K562 (cell line): ENCODE measurements around the gene TMEM120B. TPM values are rescaled to one million over a fixed set of nuclear protein-coding genes. Genes with fewer than 3 reads are reported as not detected.

Experiments used
- ATF7 ChIP-seq: fragments of 450-650 bp; IDR thresholded peaks from 2 replicates; pipeline ENCODE4 v1.7.1; 2014; ENCODE audit warnings: mild to moderate bottlenecking, moderate library complexity
- BACH1 ChIP-seq: fragments of 200-800 bp; sonication (Bioruptor generic); IDR thresholded peaks from 2 replicates; pipeline ENCODE4 v1.6.1; 2016; ENCODE audit warnings: missing genetic modification characterization, missing compliant biosample characterization
- CEBPB ChIP-seq: fragments of 450-650 bp; IDR thresholded peaks from 2 replicates; pipeline ENCODE4 v1.6.1; 2016; ENCODE audit warnings: missing genetic modification characterization, missing compliant biosample characterization
- CSDE1 ChIP-seq, 2 experiments: fragments of 450-650 bp; IDR thresholded peaks; 2 replicates each; pipeline ENCODE4 v1.6.1; 2016; ENCODE audit warnings: mild to moderate bottlenecking in 1 of 2
- ETV1 ChIP-seq: fragments of 450-650 bp; conservative IDR thresholded peaks from 2 replicates; pipeline ENCODE4 v1.6.1; 2016; ENCODE audit warnings: missing genetic modification characterization, control low read depth, low read depth, missing compliant biosample characterization
- KLF10 ChIP-seq: fragments of 250-450 bp; sonication (Bioruptor Pico); IDR thresholded peaks from 2 replicates; pipeline ENCODE4 v1.6.1; 2021; ENCODE audit warnings: matching md5 sums
- NFIX ChIP-seq: fragments of 250-450 bp; sonication (Bioruptor Pico); IDR thresholded peaks from 2 replicates; pipeline ENCODE4 v1.4.0; 2020; ENCODE audit warnings: low read depth, mild to moderate bottlenecking, moderate library complexity
- PHTF2 ChIP-seq: fragments of 250-450 bp; sonication (Bioruptor Pico); IDR thresholded peaks from 2 replicates; pipeline ENCODE4 v1.5.0; 2021; ENCODE audit warnings: mild to moderate bottlenecking
- TBP ChIP-seq: optimal IDR thresholded peaks from 2 replicates; pipeline ENCODE3; 2011; ENCODE audit warnings: low read depth, low read length, improper control_type of control experiment
- TFAP4 ChIP-seq: sonication (generic); formaldehyde crosslinking; IDR thresholded peaks from 2 replicates; pipeline ENCODE4 v1.8.0; 2022; ENCODE audit warnings: missing genetic modification reagents, mild to moderate bottlenecking, moderate library complexity, borderline replicate concordance
- ZNF146 ChIP-seq: IDR thresholded peaks from one replicate; pipeline ENCODE4 v1.6.1; 2018; ENCODE audit warnings: missing compliant biosample characterization; ENCODE audit not compliant: unreplicated experiment
- polyA plus RNA-seq, 8 experiments: library from polyadenylated mRNA; depleted of rRNA in 4 of 8; stranded (reverse) in 5 of 8; unstranded in 3 of 8; fragments of >200 nt; fragmentation: Nextera tagmentation in 2 of 8; fragmentation: Illumina TruSeq in 1 of 8; extraction: Ambion mirVana in 2 of 8; extraction: Trizol in 1 of 8; gene quantifications; 2 replicates each; pipeline versions ENCODE4 v1.2.1 to v1.2.3, GENCODE V29; 2011 to 2014; ENCODE audit warnings: inconsistent platforms in 1 of 8, missing spikeins in 1 of 8
- total RNA-seq, 7 experiments: library from RNA; depleted of rRNA in 6 of 7; stranded (reverse); fragments of >200 nt in 6 of 7; fragmentation: Illumina TruSeq in 2 of 7; extraction: Trizol in 2 of 7; gene quantifications; 2 replicates each; pipeline versions ENCODE4 v1.2.1 to v1.2.3, GENCODE V29; 2011 to 2021; ENCODE audit warnings: low replicate concordance in 1 of 7
- TF ChIP-seq, protein P1 (sequence below): fragments of 200-800 bp; sonication (Bioruptor generic); IDR thresholded peaks from 2 replicates; pipeline ENCODE4 v1.6.1; 2017; ENCODE audit warnings: missing genetic modification characterization, missing compliant biosample characterization
- TF ChIP-seq, protein P2 (sequence below), 2 experiments: IDR thresholded peaks in 1 of 2; conservative IDR thresholded peaks in 1 of 2; 2 replicates each; pipeline ENCODE4 v1.6.1; 2016; ENCODE audit warnings: low read depth in 2 of 2, mild to moderate bottlenecking in 1 of 2, missing compliant biosample characterization in 1 of 2, missing genetic modification characterization in 1 of 2, moderate library complexity in 1 of 2
- TF ChIP-seq, protein P3 (sequence below), 2 experiments: fragments of 450-650 bp in 1 of 2; IDR thresholded peaks; 2 replicates each; pipeline ENCODE4 v1.6.1; 2011 to 2017; ENCODE audit warnings: low read depth in 2 of 2, antibody characterized with exemption in 1 of 2, borderline replicate concordance in 1 of 2, low read length in 1 of 2, mild to moderate bottlenecking in 1 of 2, mixed read lengths in 1 of 2; ENCODE audit not compliant: control insufficient read depth in 1 of 2
- TF ChIP-seq, protein P4 (sequence below): fragments of 450-650 bp; IDR thresholded peaks from 2 replicates; pipeline ENCODE4 v1.6.1; 2018; ENCODE audit not compliant: partially characterized antibody

TMEM120B gene
- total and polyA plus RNA-seq, 9 of the 15 experiments (the other 6 are each of a cell fraction or from before 2014, with no cell fraction given): 1.7 to 18.6 (median 7.4) TPM

DNA sequence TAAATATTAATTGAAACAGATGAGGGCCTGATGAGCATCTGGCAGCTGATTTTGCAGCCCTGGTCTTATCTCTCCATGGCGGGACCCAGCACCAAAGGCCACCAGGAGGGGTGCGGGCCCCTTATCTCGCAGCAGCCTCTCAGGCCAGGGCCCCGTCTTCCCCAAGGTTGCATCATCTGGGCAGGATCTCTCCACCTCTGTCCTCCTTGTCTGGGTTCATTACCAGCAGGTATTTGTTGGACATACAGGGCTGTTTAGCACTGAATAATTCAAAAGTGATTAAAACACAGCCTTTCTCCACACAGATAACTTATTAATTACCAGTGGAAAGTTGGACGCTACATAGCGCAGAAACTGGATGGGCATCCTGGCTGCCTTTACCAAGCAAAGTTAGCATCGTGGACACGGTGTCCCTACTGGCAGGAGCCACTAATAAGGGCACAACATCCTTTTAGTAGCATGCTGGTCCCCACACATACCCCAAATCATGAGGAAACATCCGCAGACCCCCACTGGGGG is 25.8 kb downstream of the TMEM120B start (continued):
- no peak for TF ChIP-seq TBP
- no peak for TF ChIP-seq NFIX (CRISPR knock-in tag)
- TF ChIP-seq, protein P1, sequence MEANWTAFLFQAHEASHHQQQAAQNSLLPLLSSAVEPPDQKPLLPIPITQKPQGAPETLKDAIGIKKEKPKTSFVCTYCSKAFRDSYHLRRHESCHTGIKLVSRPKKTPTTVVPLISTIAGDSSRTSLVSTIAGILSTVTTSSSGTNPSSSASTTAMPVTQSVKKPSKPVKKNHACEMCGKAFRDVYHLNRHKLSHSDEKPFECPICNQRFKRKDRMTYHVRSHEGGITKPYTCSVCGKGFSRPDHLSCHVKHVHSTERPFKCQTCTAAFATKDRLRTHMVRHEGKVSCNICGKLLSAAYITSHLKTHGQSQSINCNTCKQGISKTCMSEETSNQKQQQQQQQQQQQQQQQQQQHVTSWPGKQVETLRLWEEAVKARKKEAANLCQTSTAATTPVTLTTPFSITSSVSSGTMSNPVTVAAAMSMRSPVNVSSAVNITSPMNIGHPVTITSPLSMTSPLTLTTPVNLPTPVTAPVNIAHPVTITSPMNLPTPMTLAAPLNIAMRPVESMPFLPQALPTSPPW (CRISPR knock-in tag): peak; percentile 89
- TF ChIP-seq CEBPB: peak; percentile 98
- TF ChIP-seq PHTF2 (CRISPR knock-in tag): no peak
- TF ChIP-seq TFAP4 (CRISPR knock-in tag): peak; percentile 93
- TF ChIP-seq KLF10 (CRISPR knock-in tag): no peak
- no peak for TF ChIP-seq CSDE1 (IDR thresholded peaks at IDR 0.05)
- TF ChIP-seq BACH1: no peak
- TF ChIP-seq ATF7: peak; percentile 94
- no peak for TF ChIP-seq ZNF146 (CRISPR knock-in tag)
- TF ChIP-seq, protein P2, sequence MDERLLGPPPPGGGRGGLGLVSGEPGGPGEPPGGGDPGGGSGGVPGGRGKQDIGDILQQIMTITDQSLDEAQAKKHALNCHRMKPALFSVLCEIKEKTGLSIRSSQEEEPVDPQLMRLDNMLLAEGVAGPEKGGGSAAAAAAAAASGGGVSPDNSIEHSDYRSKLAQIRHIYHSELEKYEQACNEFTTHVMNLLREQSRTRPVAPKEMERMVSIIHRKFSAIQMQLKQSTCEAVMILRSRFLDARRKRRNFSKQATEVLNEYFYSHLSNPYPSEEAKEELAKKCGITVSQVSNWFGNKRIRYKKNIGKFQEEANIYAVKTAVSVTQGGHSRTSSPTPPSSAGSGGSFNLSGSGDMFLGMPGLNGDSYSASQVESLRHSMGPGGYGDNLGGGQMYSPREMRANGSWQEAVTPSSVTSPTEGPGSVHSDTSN (CRISPR knock-in tag; IDR thresholded peaks at IDR 0.05; ENCODE audit: low read depth): no peak
- TF ChIP-seq, protein P2 (tag; conservative IDR thresholded peaks at IDR 0.05; ENCODE audit: low read depth): peak; percentile 33; the same call in 1 of the 2 replicates
- TF ChIP-seq, protein P3, sequence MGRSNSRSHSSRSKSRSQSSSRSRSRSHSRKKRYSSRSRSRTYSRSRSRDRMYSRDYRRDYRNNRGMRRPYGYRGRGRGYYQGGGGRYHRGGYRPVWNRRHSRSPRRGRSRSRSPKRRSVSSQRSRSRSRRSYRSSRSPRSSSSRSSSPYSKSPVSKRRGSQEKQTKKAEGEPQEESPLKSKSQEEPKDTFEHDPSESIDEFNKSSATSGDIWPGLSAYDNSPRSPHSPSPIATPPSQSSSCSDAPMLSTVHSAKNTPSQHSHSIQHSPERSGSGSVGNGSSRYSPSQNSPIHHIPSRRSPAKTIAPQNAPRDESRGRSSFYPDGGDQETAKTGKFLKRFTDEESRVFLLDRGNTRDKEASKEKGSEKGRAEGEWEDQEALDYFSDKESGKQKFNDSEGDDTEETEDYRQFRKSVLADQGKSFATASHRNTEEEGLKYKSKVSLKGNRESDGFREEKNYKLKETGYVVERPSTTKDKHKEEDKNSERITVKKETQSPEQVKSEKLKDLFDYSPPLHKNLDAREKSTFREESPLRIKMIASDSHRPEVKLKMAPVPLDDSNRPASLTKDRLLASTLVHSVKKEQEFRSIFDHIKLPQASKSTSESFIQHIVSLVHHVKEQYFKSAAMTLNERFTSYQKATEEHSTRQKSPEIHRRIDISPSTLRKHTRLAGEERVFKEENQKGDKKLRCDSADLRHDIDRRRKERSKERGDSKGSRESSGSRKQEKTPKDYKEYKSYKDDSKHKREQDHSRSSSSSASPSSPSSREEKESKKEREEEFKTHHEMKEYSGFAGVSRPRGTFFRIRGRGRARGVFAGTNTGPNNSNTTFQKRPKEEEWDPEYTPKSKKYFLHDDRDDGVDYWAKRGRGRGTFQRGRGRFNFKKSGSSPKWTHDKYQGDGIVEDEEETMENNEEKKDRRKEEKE (IDR thresholded peaks at IDR 0.05; ENCODE audit: borderline replicate concordance in 1 of 2, control insufficient read depth in 1 of 2, low read depth in 2 of 2, low read length in 1 of 2): no peak
- TF ChIP-seq, protein P4, sequence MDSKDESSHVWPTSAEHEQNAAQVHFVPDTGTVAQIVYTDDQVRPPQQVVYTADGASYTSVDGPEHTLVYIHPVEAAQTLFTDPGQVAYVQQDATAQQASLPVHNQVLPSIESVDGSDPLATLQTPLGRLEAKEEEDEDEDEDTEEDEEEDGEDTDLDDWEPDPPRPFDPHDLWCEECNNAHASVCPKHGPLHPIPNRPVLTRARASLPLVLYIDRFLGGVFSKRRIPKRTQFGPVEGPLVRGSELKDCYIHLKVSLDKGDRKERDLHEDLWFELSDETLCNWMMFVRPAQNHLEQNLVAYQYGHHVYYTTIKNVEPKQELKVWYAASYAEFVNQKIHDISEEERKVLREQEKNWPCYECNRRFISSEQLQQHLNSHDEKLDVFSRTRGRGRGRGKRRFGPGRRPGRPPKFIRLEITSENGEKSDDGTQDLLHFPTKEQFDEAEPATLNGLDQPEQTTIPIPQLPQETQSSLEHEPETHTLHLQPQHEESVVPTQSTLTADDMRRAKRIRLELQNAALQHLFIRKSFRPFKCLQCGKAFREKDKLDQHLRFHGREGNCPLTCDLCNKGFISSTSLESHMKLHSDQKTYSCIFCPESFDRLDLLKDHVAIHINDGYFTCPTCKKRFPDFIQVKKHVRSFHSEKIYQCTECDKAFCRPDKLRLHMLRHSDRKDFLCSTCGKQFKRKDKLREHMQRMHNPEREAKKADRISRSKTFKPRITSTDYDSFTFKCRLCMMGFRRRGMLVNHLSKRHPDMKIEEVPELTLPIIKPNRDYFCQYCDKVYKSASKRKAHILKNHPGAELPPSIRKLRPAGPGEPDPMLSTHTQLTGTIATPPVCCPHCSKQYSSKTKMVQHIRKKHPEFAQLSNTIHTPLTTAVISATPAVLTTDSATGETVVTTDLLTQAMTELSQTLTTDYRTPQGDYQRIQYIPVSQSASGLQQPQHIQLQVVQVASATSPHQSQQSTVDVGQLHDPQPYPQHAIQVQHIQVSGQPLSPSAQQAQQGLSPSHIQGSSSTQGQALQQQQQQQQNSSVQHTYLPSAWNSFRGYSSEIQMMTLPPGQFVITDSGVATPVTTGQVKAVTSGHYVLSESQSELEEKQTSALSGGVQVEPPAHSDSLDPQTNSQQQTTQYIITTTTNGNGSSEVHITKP: peak; percentile 76
- 0 out of 2 replicates have a peak, but pooled peaks have one; percentile 45 for TF ChIP-seq ETV1 (tag)
